NB4 (cell line): Measurements from ENCODE around the gene MECP2.

Experiments used
- DNase-seq: peaks from one replicate; pipeline ENCODE4 v3.0.0; 2010; ENCODE audit warnings: low read depth
- H3K4me3 ChIP-seq: one replicate; pipeline ENCODE4 v1.5.1; 2011; ENCODE audit warnings: mild to moderate bottlenecking, low read depth, low read length, moderate library complexity
- MYC ChIP-seq: IDR thresholded peaks from 2 replicates; pipeline ENCODE4 v1.6.1; 2011; ENCODE audit warnings: low read depth, low read length
- POLR2A ChIP-seq: IDR thresholded peaks from 2 replicates; pipeline ENCODE4 v1.6.1; 2011; ENCODE audit warnings: mild to moderate bottlenecking; ENCODE audit not compliant: insufficient read length; ENCODE audit errors: extremely low read depth
- TF ChIP-seq, protein P1 (sequence below): IDR thresholded peaks from one replicate; pipeline ENCODE4 v1.5.1; 2012; ENCODE audit warnings: low read depth, low read length
- TF ChIP-seq, protein P2 (sequence below): IDR thresholded peaks from 2 replicates; pipeline ENCODE4 v1.6.1; 2011; ENCODE audit warnings: low read depth, low read length

The MECP2 gene

DNA sequence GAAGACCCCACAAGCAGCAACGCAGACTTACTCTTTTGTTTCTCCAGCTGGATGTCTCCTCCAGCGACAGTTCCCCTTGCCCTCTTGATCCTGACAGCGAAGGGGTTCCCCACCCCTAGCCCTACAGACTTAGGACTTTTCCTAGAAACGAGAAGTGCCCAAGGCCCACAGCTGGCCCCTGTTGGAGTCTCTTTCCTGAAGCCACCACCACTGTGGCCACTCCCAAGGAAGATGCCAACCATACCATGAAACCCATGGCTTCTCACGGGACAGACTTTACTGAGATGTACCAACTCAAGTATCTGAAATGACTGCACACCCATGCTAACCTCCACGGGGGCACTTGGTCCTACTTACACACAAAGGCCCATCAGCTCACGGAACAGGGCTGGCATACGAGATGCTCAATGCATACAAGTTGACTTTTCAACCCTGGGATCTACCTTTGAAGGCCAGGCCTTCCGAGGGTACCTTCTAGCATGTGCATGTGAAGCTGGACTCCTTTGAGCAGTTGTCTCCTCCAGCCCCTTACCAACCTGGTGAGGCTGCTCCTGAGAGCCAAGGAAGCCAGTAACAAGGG lies 76.9 kb downstream of the MECP2 start:
- TF ChIP-seq POLR2A: no peak
- TF ChIP-seq, protein P1, sequence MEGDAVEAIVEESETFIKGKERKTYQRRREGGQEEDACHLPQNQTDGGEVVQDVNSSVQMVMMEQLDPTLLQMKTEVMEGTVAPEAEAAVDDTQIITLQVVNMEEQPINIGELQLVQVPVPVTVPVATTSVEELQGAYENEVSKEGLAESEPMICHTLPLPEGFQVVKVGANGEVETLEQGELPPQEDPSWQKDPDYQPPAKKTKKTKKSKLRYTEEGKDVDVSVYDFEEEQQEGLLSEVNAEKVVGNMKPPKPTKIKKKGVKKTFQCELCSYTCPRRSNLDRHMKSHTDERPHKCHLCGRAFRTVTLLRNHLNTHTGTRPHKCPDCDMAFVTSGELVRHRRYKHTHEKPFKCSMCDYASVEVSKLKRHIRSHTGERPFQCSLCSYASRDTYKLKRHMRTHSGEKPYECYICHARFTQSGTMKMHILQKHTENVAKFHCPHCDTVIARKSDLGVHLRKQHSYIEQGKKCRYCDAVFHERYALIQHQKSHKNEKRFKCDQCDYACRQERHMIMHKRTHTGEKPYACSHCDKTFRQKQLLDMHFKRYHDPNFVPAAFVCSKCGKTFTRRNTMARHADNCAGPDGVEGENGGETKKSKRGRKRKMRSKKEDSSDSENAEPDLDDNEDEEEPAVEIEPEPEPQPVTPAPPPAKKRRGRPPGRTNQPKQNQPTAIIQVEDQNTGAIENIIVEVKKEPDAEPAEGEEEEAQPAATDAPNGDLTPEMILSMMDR: no peak
- TF ChIP-seq MYC: no peak
- TF ChIP-seq, protein P2, sequence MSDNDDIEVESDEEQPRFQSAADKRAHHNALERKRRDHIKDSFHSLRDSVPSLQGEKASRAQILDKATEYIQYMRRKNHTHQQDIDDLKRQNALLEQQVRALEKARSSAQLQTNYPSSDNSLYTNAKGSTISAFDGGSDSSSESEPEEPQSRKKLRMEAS: no peak
- DNase-seq: peak; percentile 63
- H3K4me3 ChIP-seq: peak overlapping the region; percentile 69

DNA sequence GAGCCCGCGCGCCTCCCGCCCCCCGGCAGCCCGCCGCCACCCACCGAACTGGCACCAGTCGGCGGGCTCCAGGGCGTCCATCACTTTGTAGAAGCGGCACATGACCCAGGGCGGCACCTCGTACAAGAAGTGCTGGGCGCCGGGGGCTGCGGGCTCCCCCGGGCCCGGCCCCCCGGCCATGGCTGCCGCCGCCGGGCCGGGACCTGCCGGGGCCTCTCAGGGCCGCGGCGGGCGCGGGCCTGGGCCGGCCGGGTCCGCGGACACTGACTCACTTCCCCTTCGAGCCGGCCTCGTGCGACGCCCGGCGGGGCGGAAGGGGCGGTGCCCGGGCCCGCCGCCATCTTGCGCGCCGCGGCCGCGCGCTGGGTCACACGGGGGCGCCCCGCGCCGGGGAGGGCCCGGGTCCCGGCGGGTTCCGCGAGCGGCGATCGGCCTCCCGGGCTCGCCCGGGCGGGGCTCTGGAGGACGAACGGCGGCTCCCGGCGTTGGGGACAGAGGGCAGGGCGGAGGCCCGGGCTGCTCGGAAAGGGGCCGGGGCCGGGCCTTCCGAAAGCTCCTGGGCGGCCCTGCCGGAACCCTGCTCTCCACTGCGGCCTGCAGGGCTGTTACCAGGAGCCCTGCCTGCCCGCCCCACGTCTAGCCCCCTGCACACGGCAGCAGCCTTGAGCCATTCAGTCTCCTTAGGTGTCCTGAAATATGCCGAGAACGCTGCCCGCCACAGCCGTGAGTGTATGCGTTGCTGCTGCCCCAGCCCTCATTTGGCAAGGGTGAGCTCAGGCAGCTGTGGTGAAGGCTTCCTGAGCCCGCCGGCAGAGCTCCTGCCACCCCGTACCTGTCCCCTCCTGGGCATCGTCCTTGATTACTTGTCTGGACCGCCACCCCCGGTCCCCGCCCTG lies 77.6 kb downstream of the MECP2 start, which contains the start of gene IRAK1:
Gene IRAK1, minus strand, starts transcription at position 270 of the 896 bp plus-strand sequence. Its CDS starts 90 bp downstream, at position 180.
- DNase-seq: peak; percentile 77
- peak within 1 kb of the TSS; percentile 85 for H3K4me3 ChIP-seq
- TF ChIP-seq, protein P1: no peak
- TF ChIP-seq POLR2A: peak; percentile 47
- TF ChIP-seq, protein P2: peak; percentile 39; the same call in 1 of the 2 replicates
- peak; percentile 74 for TF ChIP-seq MYC

DNA sequence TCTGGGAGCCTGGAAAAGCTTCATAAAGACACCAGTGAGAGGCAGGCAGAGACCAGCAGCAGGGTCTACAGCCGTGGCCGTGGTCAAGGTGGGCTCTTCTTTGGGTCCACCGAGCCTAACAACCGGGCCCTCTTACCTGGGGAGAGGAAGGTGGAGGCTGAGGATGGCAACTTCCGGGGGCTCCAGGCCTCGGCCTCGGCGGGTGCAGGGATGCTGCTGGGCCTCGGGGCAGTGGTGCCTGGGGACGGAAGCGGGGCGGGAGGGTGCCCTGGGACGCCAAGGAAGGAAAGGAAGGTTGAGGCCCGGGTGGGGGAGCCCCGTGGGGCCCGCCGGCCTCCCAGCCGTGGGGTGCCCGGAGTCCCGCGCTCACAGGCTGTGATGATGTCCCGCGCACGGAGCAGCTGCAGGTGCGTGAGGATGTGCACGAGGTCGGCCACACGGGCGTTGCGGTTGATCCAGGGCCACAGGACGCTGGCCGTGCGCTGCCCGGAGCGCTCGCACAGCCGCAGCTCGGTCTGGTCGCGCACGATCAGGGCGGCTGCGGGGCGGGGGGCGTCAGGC lies 78.4 kb downstream of the MECP2 start:
- DNase-seq: peak; percentile 40
- peak overlapping the region; percentile 85 for H3K4me3 ChIP-seq
- TF ChIP-seq POLR2A: no peak
- peak; percentile 32 for TF ChIP-seq MYC

DNA sequence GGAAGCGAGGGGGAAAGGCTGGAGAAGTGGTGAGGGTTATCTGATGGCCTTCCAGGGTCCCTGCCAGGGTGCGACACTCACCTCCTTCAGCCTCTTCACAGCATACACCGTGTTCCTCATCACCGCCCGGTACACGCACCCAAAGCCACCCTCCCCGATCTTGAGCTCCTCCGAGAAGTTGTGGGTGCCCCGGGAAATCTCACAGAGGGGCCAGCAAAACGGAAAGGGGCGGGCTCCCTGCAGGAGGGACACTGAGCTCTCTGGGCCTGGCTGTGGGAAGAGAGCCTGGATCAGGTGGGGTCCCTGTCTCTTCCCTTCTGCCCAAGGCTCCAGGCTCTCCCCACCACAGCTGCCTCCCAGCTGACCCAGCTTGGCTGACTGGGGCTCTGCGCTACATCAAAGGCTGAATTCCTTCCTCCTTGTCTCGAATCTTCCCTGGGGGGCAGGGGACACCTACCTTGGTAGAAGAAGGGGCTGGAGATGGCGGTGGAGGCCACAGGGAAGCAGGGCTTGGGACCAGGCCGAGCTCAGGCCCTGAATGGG lies 78.9 kb downstream of the MECP2 start:
- H3K4me3 ChIP-seq: peak overlapping the region; percentile 85
- peak; percentile 25 for DNase-seq
- TF ChIP-seq POLR2A (no peak), MYC (no peak)
- TF ChIP-seq, protein P1: no peak
- TF ChIP-seq, protein P2: no peak

DNA sequence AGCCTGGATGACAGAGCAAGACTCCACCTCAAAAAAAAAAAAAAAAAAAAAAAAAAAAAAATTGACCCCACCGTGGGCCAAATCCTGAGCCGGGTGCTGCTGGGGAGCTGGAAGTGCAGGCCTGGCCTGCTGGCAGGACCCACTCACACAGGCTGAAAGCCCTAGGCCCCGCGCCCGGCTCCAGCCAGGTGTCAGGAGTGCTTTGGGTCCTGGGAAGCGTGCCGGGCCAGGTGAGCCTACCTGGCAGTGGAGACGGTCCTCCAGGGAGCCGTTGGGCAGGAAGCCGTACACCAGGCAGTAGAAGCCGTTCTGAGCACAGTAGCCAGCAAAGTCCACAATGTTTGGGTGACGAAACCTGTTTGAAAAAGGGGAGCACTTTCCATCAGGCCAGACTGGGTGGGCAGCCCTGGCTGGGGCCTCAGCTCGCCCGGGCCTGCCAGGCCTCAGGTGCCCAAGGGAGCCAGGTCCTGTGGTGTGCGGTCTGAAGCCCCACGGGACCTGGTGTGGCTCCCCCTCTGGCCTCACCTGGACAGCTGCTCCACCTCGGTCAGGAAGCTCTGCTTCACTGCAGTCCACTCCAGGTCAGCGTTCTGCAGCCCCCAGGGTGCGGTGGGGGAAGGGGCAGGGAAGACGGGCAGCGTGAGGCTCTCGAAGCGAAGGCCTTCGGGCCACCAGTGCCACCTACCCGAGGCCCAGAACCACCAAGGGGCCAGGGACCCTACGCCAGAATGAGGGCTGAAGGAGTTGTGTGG lies 79.6 kb downstream of the MECP2 start:
- peak overlapping the region; percentile 85 for H3K4me3 ChIP-seq
- TF ChIP-seq MYC (no peak), POLR2A (no peak)
- TF ChIP-seq, protein P2: no peak
- TF ChIP-seq, protein P1: no peak
- no peak for DNase-seq
